H1 (cell line): ENCODE data around the gene ARHGAP35. TPM values are rescaled to one million over a fixed set of nuclear protein-coding genes. Genes with fewer than 3 reads are reported as not detected.
A peak's percentile ranks its signal among the peaks of the same experiment; 100 is the strongest.

Experiments
- CTCF ChIA-PET: fragments of 300-600 bp; sonication (Branson Sonifier 250); formaldehyde crosslinking; loops from one replicate; lab custom pipeline; 2021; ENCODE audit not compliant: partially characterized antibody; lab: Charles Lee
- POLR2A ChIA-PET: fragments of 300-600 bp; sonication (Branson Sonifier 250); formaldehyde crosslinking; loops from one replicate; lab custom pipeline; 2021; ENCODE audit warnings: inconsistent platforms; ENCODE audit not compliant: partially characterized antibody; lab: Charles Lee
- DNase-seq, 2 experiments: peaks; one replicate each; pipeline versions ENCODE4 v3.0.0 to v3.0.0-alpha.2; 2010 to 2022; ENCODE audit warnings: low spot score in 2 of 2, low read depth in 1 of 2, mixed read lengths in 1 of 2
- FAIRE-seq: peaks from 2 replicates; lab custom pipeline; 2011; peaks lifted over from hg19 to GRCh38; lab: Jason Lieb, UNC
- H2AFZ ChIP-seq: 2 replicates; pipeline ENCODE4 v1.8.1; 2012; ENCODE audit warnings: low read length, inconsistent platforms
- H2AK5ac ChIP-seq: 2 replicates; pipeline ENCODE4 v1.6.1; 2013; ENCODE audit warnings: low read depth, low read length
- H2BK120ac ChIP-seq: replicated peaks from 2 replicates; pipeline ENCODE3; 2013; ENCODE audit warnings: low read depth, low read length, inconsistent platforms
- H2BK12ac ChIP-seq: 2 replicates; pipeline ENCODE4 v1.6.1; 2013; ENCODE audit warnings: low read depth, low read length
- H2BK15ac ChIP-seq: 2 replicates; pipeline ENCODE4 v1.6.1; 2013; ENCODE audit warnings: low read length
- H2BK20ac ChIP-seq: 2 replicates; pipeline ENCODE4 v1.6.1; 2013; ENCODE audit warnings: low read length
- H2BK5ac ChIP-seq: 2 replicates; pipeline ENCODE4 v1.6.1; 2013; ENCODE audit warnings: low read depth, low read length
- H3K14ac ChIP-seq: 2 replicates; pipeline ENCODE4 v1.6.1; 2013; ENCODE audit warnings: inconsistent platforms; ENCODE audit not compliant: insufficient read length
- H3K18ac ChIP-seq: 2 replicates; pipeline ENCODE4 v1.6.1; 2013; ENCODE audit warnings: low read length; ENCODE audit errors: extremely low read depth
- H3K23ac ChIP-seq: 2 replicates; pipeline ENCODE4 v1.6.1; 2013; ENCODE audit warnings: inconsistent platforms; ENCODE audit not compliant: insufficient read length
- H3K23me2 ChIP-seq: 2 replicates; pipeline ENCODE4 v1.6.1; 2013; ENCODE audit warnings: low read depth, low read length
- H3K27ac ChIP-seq: 2 replicates; pipeline ENCODE4 v1.6.1; 2011; ENCODE audit warnings: low read depth, low read length, inconsistent platforms
- H3K27me3 ChIP-seq, 4 experiments: replicated peaks in 1 of 4; 1 replicate in 1 of 4; 2 replicates in 3 of 4; pipeline versions ENCODE4 v1.6.1 to v1.8.1; 2011 to 2013; ENCODE audit warnings: low read length in 3 of 4, mild to moderate bottlenecking in 3 of 4, inconsistent platforms in 2 of 4, mixed read lengths in 2 of 4, moderate library complexity in 1 of 4; ENCODE audit not compliant: control insufficient read depth in 3 of 4, insufficient read depth in 3 of 4; ENCODE audit errors: extremely low read depth in 1 of 4
- H3K36me3 ChIP-seq, 4 experiments: 2 replicates each; pipeline versions ENCODE4 v1.6.1 to v1.8.1; 2011 to 2013; ENCODE audit warnings: mild to moderate bottlenecking in 4 of 4, low read length in 3 of 4, moderate library complexity in 2 of 4, control low read depth in 1 of 4, inconsistent platforms in 1 of 4; ENCODE audit not compliant: insufficient read depth in 4 of 4, control insufficient read depth in 2 of 4
- H3K4ac ChIP-seq: replicated peaks from 2 replicates; pipeline ENCODE3; 2013; ENCODE audit warnings: low read length, low read depth, mixed read lengths, inconsistent platforms; ENCODE audit not compliant: insufficient read length
- H3K4me1 ChIP-seq, 4 experiments: replicated peaks in 1 of 4; 1 replicate in 1 of 4; 2 replicates in 3 of 4; pipeline versions ENCODE4 v1.6.1 to v1.8.1; 2011 to 2013; ENCODE audit warnings: low read length in 3 of 4, inconsistent platforms in 2 of 4, mixed read lengths in 1 of 4; ENCODE audit not compliant: insufficient read depth in 4 of 4, control insufficient read depth in 3 of 4
- H3K4me2 ChIP-seq, 2 experiments: 2 replicates each; pipeline versions ENCODE4 v1.6.1 to v1.8.1; 2011 to 2013; ENCODE audit warnings: low read depth in 2 of 2, low read length in 2 of 2, control low read depth in 1 of 2, inconsistent platforms in 1 of 2, mild to moderate bottlenecking in 1 of 2; ENCODE audit not compliant: insufficient read depth in 1 of 2
- H3K4me3 ChIP-seq, 4 experiments: fragments of 200-600, 300-600 bp in 1 of 4; sonication (generic), shearing (Covaris generic), sonication (Bioruptor Twin) in 1 of 4; 2 replicates each; pipeline versions ENCODE4 v1.5.1 to v1.8.1; 2011 to 2016; ENCODE audit warnings: low read length in 4 of 4, low read depth in 3 of 4, control low read depth in 2 of 4, inconsistent platforms in 2 of 4, mild to moderate bottlenecking in 2 of 4, mixed read lengths in 1 of 4, moderate library complexity in 1 of 4; ENCODE audit not compliant: insufficient read depth in 2 of 4; ENCODE audit errors: extremely low read depth in 1 of 4
- H3K56ac ChIP-seq: replicated peaks from 2 replicates; pipeline ENCODE3; 2013; ENCODE audit warnings: low read depth, mild to moderate bottlenecking, mixed read lengths, low read length, inconsistent platforms; ENCODE audit not compliant: insufficient read length
- H3K79me1 ChIP-seq: 2 replicates; pipeline ENCODE4 v1.6.1; 2013; ENCODE audit warnings: low read depth, low read length, control low read depth
- H3K79me2 ChIP-seq, 2 experiments: 2 replicates each; pipeline versions ENCODE4 v1.6.1 to v1.8.1; 2012 to 2013; ENCODE audit warnings: low read length in 2 of 2, mild to moderate bottlenecking in 2 of 2, inconsistent platforms in 1 of 2; ENCODE audit not compliant: insufficient read depth in 2 of 2, control insufficient read depth in 1 of 2
- H3K9ac ChIP-seq, 4 experiments: replicated peaks in 1 of 4; 1 replicate in 1 of 4; 2 replicates in 3 of 4; pipeline versions ENCODE4 v1.6.1 to v1.8.1; 2011 to 2013; ENCODE audit warnings: low read depth in 3 of 4, low read length in 3 of 4, control low read depth in 2 of 4, mild to moderate bottlenecking in 2 of 4, moderate library complexity in 2 of 4, inconsistent platforms in 1 of 4; ENCODE audit errors: extremely low read depth in 1 of 4
- H3K9me3 ChIP-seq, 2 experiments: 2 replicates each; pipeline versions ENCODE4 v1.6.1 to v1.8.1; 2012 to 2013; ENCODE audit warnings: mild to moderate bottlenecking in 2 of 2, moderate library complexity in 2 of 2, control low read depth in 1 of 2, inconsistent platforms in 1 of 2, low read depth in 1 of 2, low read length in 1 of 2, mixed read lengths in 1 of 2; ENCODE audit not compliant: insufficient read depth in 2 of 2
- H4K20me1 ChIP-seq, 2 experiments: replicated peaks in 1 of 2; 2 replicates each; pipeline versions ENCODE3 to v1.8.1; 2011 to 2013; ENCODE audit warnings: inconsistent platforms in 2 of 2, low read length in 2 of 2, mild to moderate bottlenecking in 1 of 2; ENCODE audit not compliant: insufficient read depth in 2 of 2, control insufficient read depth in 1 of 2
- H4K5ac ChIP-seq: 2 replicates; pipeline ENCODE4 v1.6.1; 2013; ENCODE audit warnings: low read length, low read depth, mixed read lengths, inconsistent platforms; ENCODE audit not compliant: insufficient read length
- H4K8ac ChIP-seq: 2 replicates; pipeline ENCODE4 v1.8.0; 2013; ENCODE audit warnings: mild to moderate bottlenecking, moderate library complexity, low read length, inconsistent platforms; ENCODE audit not compliant: insufficient read depth; ENCODE audit errors: extremely low read depth
- H4K91ac ChIP-seq: replicated peaks from 2 replicates; pipeline ENCODE3; 2013; ENCODE audit warnings: low read length, mixed read lengths, inconsistent platforms; ENCODE audit not compliant: insufficient read length
- TEAD4 ChIP-seq: IDR thresholded peaks from 2 replicates; pipeline ENCODE4 v1.6.1; 2012; ENCODE audit warnings: low read depth, low read length, inconsistent platforms, mixed read lengths
- ZNF274 ChIP-seq: IDR thresholded peaks from 2 replicates; pipeline ENCODE4 v1.7.0; 2012; ENCODE audit warnings: low read length, borderline replicate concordance; ENCODE audit errors: extremely low read depth
- WGBS, 2 experiments: shearing (Covaris generic) in 1 of 2; methylation state at CpG; one replicate each; pipeline versions ENCODE4 v1.1.6 to v1.1.7; 2013 to 2015; ENCODE audit warnings: low lambda C conversion rate in 2 of 2, mixed read lengths in 2 of 2, inconsistent platforms in 1 of 2, low coverage in 1 of 2, missing lambda C conversion rate in 1 of 2; ENCODE audit not compliant: insufficient replicate concordance in 2 of 2, insufficient coverage in 1 of 2, insufficient read length in 1 of 2; ENCODE audit errors: extremely low coverage in 1 of 2, missing lambda C conversion rate in 1 of 2; 5-methylcytosine and 5-hydroxymethylcytosine counted together
- polyA plus RNA-seq, 7 experiments: library from polyadenylated mRNA; depleted of rRNA in 3 of 7; stranded (reverse) in 5 of 7; unstranded in 2 of 7; fragments of >200 nt in 5 of 7; fragments of 200-250 nt in 2 of 7; gene quantifications; 1 replicate in 5 of 7; 2 replicates in 1 of 7; 4 replicates in 1 of 7; pipeline versions ENCODE4 v1.2.1 to v1.2.3, GENCODE V29; 2011 to 2013; ENCODE audit warnings: missing spikeins in 2 of 7, mixed read lengths in 2 of 7
- total RNA-seq: library from RNA; stranded (reverse); fragmentation: NEBNext Ultra II Directional; extraction: Animal tissue kit (Norgen Biotek cat#: 25700); gene quantifications from 2 replicates; pipeline ENCODE4 v1.2.1, GENCODE V29; 2021

Gene ARHGAP35
- total and polyA plus RNA-seq, 2 of the 8 experiments (the other 6 are each of a cell fraction or from before 2014, with no cell fraction given), result 29.7 to 64.5 TPM

DNA sequence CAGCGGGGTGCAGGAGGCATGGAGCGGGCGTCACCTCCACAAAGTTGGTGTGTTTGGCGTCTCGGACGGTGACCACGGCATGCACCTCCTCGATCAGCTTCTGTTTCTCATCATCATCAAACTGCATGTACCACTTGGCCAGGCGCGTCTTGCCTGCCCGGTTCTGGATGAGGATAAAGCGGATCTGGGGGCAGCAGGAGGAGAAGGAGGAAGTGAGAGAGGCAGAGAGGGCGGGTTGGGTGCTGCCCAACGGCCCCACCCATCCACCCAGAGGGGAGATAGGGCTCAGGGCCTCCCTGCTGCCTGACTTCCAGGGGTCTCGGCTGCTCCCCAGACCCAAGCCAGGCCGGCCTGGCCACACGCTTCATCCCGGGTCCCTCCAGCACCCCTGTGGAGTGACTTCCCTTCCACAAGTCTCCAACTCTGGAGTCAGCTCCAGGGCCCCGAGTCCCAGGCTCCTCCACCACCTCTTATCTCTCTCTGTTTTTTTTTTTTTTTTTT, 14.8 kb upstream of the ARHGAP35 start:
- 87% methylated on average over 19 of the region's 19 CpGs; no CpG with 5 or more reads in 1 of the 2 experiments for WGBS, 2 experiments
- H4K8ac ChIP-seq, result peak overlapping the region; percentile 80
- H3K27me3 ChIP-seq, result no peaks in the 10 kb centered on the region
- H3K14ac ChIP-seq, result no peak overlapping the region
- H4K5ac ChIP-seq, result no peak overlapping the region
- peaks cover 0 to 19% of the 10 kb centered on the region in 2 experiments; a peak in 2 of 4 replicates for H3K79me2 ChIP-seq
- H3K23ac ChIP-seq, result no peak overlapping the region
- no peak overlapping the region for H2BK15ac ChIP-seq
- H4K91ac ChIP-seq, result no peak overlapping the region
- no peak overlapping the region for H3K4me3 ChIP-seq
- no peak overlapping the region for H3K27ac ChIP-seq
- ChIA-PET CTCF (interaction anchor here (0.6 to 2.5 kb wide), 2 partner anchors 10 to 88 kb away, joined by 3 to 8 read pairs; no protein-coding TSS in a partner anchor), POLR2A (interaction anchor here (1.0 to 8.4 kb wide), 4 partner anchors 13 to 66 kb away, joined by 3 to 78 read pairs (median 4); partner anchors contain the start of gene SLC1A5)
- peaks cover 0 to 7% of the 10 kb centered on the region in 2 experiments for H4K20me1 ChIP-seq
- H3K36me3 ChIP-seq, result peaks cover 6 to 19% (median 11%) of the 10 kb centered on the region in 4 experiments; a peak in 7 of 8 replicates
- peaks cover 8% of the 10 kb centered on the region for H3K79me1 ChIP-seq
- H2BK120ac ChIP-seq, result no peak overlapping the region
- peaks cover 7% of the 10 kb centered on the region; the same call in 1 of the 2 replicates for H3K23me2 ChIP-seq
- DNase-seq (no peak), FAIRE-seq (no peak)
- H3K56ac ChIP-seq, result no peak overlapping the region
- no peak overlapping the region for H3K4ac ChIP-seq
- no peak overlapping the region for H2BK20ac ChIP-seq
- H3K9me3 ChIP-seq, result no peaks in the 10 kb centered on the region
- no peak overlapping the region for H3K9ac ChIP-seq
- H2BK12ac ChIP-seq, result no peak overlapping the region
- H2AK5ac ChIP-seq, result no peak overlapping the region
- H3K18ac ChIP-seq, result no peak overlapping the region
- H2BK5ac ChIP-seq, result no peak overlapping the region
- H2AFZ ChIP-seq, result no peak overlapping the region
- H3K4me1 ChIP-seq, result peaks cover 0 to 7% (median 3%) of the 10 kb centered on the region in 4 experiments; a peak in 5 of 7 replicates
- H3K4me2 ChIP-seq, result no peak overlapping the region
- TF ChIP-seq TEAD4 (no peak), ZNF274 (no peak)
